ENCODE measurements around the gene CILP2.
A peak's percentile ranks its signal among the peaks of the same experiment; 100 is the strongest.

The CILP2 gene

DNA sequence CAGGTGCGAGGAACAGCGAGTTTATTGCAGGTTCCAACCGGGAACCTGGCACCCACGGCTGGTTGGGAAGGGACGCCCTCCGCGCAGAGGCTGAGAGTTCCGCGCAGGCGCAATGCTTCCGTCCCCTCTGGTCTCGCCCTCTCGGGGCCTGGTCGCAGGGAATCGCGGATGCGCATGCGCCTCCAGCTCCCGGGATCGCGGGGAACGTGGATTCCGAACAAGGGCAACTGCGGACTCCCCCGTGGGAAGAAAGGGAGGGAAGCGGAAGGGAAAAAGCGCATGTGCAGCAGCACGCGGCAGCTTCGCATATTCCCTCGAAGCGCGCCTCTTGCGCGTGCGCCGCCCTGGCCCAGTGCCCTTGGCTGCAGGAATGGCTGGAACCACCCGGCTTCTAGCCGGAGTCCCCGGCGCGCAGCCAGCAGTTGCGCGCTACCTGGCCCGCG, 23.8 kb upstream of the CILP2 start:
- H3K27me3 ChIP-seq (ENCODE audit: insufficient read depth, low read length, poor library complexity), result no peaks in the 10 kb centered on the region
- TF ChIP-seq EZH2 (IDR thresholded peaks at IDR 0.05; ENCODE audit: borderline replicate concordance, low read depth, low read length, severe bottlenecking), result no peak
- TF ChIP-seq, protein P1, sequence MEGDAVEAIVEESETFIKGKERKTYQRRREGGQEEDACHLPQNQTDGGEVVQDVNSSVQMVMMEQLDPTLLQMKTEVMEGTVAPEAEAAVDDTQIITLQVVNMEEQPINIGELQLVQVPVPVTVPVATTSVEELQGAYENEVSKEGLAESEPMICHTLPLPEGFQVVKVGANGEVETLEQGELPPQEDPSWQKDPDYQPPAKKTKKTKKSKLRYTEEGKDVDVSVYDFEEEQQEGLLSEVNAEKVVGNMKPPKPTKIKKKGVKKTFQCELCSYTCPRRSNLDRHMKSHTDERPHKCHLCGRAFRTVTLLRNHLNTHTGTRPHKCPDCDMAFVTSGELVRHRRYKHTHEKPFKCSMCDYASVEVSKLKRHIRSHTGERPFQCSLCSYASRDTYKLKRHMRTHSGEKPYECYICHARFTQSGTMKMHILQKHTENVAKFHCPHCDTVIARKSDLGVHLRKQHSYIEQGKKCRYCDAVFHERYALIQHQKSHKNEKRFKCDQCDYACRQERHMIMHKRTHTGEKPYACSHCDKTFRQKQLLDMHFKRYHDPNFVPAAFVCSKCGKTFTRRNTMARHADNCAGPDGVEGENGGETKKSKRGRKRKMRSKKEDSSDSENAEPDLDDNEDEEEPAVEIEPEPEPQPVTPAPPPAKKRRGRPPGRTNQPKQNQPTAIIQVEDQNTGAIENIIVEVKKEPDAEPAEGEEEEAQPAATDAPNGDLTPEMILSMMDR (IDR thresholded peaks at IDR 0.05; ENCODE audit: borderline replicate concordance, extremely low read depth, low read length, poor library complexity, severe bottlenecking), result no peak
- no peak overlapping the region for H2AFZ ChIP-seq (ENCODE audit: low read depth, low read length)
- H3K9ac ChIP-seq (ENCODE audit: low read depth, low read length), result no peak overlapping the region
- H3K9me3 ChIP-seq (ENCODE audit: insufficient read depth, low read length, severe bottlenecking), result no peaks in the 10 kb centered on the region
- H3K27ac ChIP-seq (ENCODE audit: low read length), result no peak overlapping the region
- ATAC-seq (ENCODE audit: insufficient read depth, low read depth) (no peak), DNase-seq (no peak)
- H3K4me1 ChIP-seq (ENCODE audit: insufficient read depth, low read length), result peaks cover 32% of the 10 kb centered on the region
- peaks cover 47% of the 10 kb centered on the region for H3K79me2 ChIP-seq (ENCODE audit: insufficient read depth, low read length)
- no peak overlapping the region for H3K4me3 ChIP-seq (ENCODE audit: low read depth in 1 of 2, low read length in 2 of 2)
- H3K4me2 ChIP-seq (ENCODE audit: insufficient read depth, low read length), result no peak overlapping the region
- peaks cover 14% of the 10 kb centered on the region for H3K36me3 ChIP-seq (ENCODE audit: insufficient read depth, low read length)
- peaks cover 3% of the 10 kb centered on the region; the same call in 1 of the 2 replicates for H4K20me1 ChIP-seq (ENCODE audit: insufficient read depth, low read length)

DNA sequence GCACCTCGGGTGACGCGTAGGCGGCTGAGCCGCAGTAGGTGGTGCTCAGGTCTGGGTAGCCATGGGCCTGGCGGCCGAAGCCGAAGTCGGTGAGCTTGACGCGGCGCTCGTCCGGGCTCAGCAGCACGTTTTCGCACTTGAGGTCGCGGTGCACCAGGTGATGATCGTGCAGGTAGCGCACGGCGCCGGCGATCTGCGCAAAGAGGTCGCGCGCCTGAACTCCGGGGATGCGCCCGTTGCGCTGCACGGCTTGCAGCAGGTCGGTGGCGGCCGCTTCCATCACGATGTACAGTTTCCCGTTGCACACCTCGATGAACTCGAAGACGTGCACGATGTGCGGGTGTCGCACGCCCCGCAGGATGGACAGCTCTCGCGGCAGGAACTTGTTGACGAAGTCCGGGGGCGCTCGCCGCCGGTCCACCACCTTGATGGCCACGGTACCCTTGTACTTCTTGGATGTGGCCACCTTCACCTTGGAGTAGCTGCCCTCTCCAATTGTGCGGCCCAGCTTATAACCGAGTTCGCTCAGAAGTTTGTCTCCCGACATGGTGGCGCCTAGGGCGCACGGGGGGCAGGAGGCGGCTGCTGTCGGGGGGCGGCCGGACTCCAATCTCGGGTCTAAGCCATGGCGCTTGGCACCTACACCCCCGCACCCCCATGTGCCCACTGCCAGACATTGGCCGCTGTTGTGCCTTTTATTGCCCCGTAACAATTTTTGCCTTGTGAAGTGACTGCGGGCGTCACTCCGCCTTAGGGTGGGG, 23.0 kb upstream of the CILP2 start, which contains the start of gene TSSK6:
Gene TSSK6, minus strand, starts transcription at position 668 of the 761 bp plus-strand sequence. Its CDS starts 121 bp downstream, at position 547.
- Histone ChIP-seq H3K4me1 (ENCODE audit: insufficient read depth, low read length) (peaks cover 35% of the 10 kb centered on the region), H3K4me3 (ENCODE audit: low read depth in 1 of 2, low read length in 2 of 2) (peak within 1 kb of the TSS; percentile 90 to 99), H3K9ac (ENCODE audit: low read depth, low read length) (peak within 1 kb of the TSS; percentile 82), H3K27ac (ENCODE audit: low read length) (peak within 1 kb of the TSS; percentile 88), H3K27me3 (ENCODE audit: insufficient read depth, low read length, poor library complexity) (no peaks in the 10 kb centered on the region), H3K9me3 (ENCODE audit: insufficient read depth, low read length, severe bottlenecking) (no peaks in the 10 kb centered on the region), H3K4me2 (ENCODE audit: insufficient read depth, low read length) (peak within 1 kb of the TSS; percentile 99), H2AFZ (ENCODE audit: low read depth, low read length) (peak within 1 kb of the TSS; percentile 92), H3K79me2 (ENCODE audit: insufficient read depth, low read length) (peaks cover 55% of the 10 kb centered on the region), H4K20me1 (ENCODE audit: insufficient read depth, low read length) (peaks cover 11% of the 10 kb centered on the region; the same call in 1 of the 2 replicates), H3K36me3 (ENCODE audit: insufficient read depth, low read length) (peaks cover 23% of the 10 kb centered on the region)
- TF ChIP-seq, protein P1 (IDR thresholded peaks at IDR 0.05; ENCODE audit: borderline replicate concordance, extremely low read depth, low read length, poor library complexity, severe bottlenecking), result no peak
- no peak for TF ChIP-seq EZH2 (IDR thresholded peaks at IDR 0.05; ENCODE audit: borderline replicate concordance, low read depth, low read length, severe bottlenecking)
- DNase-seq, result no peak
- no peak for ATAC-seq (ENCODE audit: insufficient read depth, low read depth)

DNA sequence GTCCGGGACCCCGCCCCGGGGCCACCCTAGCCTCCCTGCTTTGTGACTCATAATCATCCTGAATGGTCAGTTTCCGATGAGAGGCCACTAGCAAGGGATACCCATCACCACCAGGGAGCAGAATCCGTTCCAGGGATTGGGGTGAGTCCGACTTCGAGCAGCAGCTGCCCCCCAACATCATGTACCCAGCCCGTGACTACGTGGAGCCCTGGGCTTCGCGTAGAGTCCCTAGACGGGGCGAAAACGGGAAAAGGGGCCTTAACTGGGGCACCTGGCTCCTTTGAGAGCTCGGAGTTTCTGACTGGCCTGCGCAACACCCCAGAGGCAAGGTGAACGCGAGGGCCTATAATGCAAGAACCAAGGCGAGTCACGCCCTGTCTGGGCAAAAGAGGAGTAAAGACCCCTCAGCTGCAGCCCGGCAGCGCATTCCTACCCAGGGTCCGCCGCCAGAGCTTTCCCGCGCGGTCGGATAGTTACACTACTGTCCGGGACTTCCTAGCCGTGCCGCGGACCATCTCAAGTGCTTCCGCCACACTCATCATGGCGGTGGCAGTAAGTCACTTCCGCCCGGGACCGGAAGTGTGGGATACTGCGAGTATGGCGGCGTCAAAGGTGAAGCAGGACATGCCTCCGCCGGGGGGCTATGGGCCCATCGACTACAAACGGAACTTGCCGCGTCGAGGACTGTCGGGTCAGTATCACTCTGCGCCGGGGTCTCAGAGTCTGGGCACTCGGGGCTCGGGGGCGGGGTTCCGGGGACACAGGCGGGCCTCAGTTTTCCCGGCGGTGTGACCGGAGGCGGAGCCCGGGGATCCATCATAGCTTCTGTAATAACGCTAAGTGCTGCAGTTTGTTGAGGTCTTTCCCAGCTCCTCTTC, 22.2 kb upstream of the CILP2 start, which contains the start of gene NDUFA13:
Gene NDUFA13, plus strand, starts transcription at position 584 of the 878 bp plus-strand sequence. Its CDS starts 14 bp downstream, at position 598.
- Histone ChIP-seq H3K4me1 (ENCODE audit: insufficient read depth, low read length) (peaks cover 35% of the 10 kb centered on the region), H3K9ac (ENCODE audit: low read depth, low read length) (peak within 1 kb of the TSS; percentile 82), H2AFZ (ENCODE audit: low read depth, low read length) (peak within 1 kb of the TSS; percentile 92), H3K36me3 (ENCODE audit: insufficient read depth, low read length) (peaks cover 29% of the 10 kb centered on the region), H3K27ac (ENCODE audit: low read length) (peak within 1 kb of the TSS; percentile 88), H3K4me2 (ENCODE audit: insufficient read depth, low read length) (peak within 1 kb of the TSS; percentile 99), H3K27me3 (ENCODE audit: insufficient read depth, low read length, poor library complexity) (no peaks in the 10 kb centered on the region), H4K20me1 (ENCODE audit: insufficient read depth, low read length) (peaks cover 14% of the 10 kb centered on the region; the same call in 1 of the 2 replicates), H3K4me3 (ENCODE audit: low read depth in 1 of 2, low read length in 2 of 2) (peak within 1 kb of the TSS; percentile 90 to 99), H3K79me2 (ENCODE audit: insufficient read depth, low read length) (peaks cover 63% of the 10 kb centered on the region), H3K9me3 (ENCODE audit: insufficient read depth, low read length, severe bottlenecking) (no peaks in the 10 kb centered on the region)
- ATAC-seq (ENCODE audit: insufficient read depth, low read depth) (peak; percentile 90), DNase-seq (peak; percentile 93)
- TF ChIP-seq, protein P1 (IDR thresholded peaks at IDR 0.05; ENCODE audit: borderline replicate concordance, extremely low read depth, low read length, poor library complexity, severe bottlenecking), result no peak
- TF ChIP-seq EZH2 (IDR thresholded peaks at IDR 0.05; ENCODE audit: borderline replicate concordance, low read depth, low read length, severe bottlenecking), result no peak

Measured in DND-41 (cell line).